GM03348 (cell line): ENCODE data around the gene CXXC5.
"Not testable (repeated sequence)": the region's sequence is repeated elsewhere in the genome, so short reads cannot be mapped to it uniquely, and the experiment has no call there.

ENCODE experiments used
- DNase-seq: peaks from one replicate; pipeline ENCODE4 v3.0.0; 2012; ENCODE audit warnings: low spot score

Gene CXXC5

GRCh38 chr5:139648205-139649081 lies at the start of gene CXXC5:
TSS of gene CXXC5 (plus strand) at chr5:139648349. CDS start at chr5:139680524, 32,175 bp downstream.
- DNase-seq: peak; percentile 96

GRCh38 chr5:139598601-139598965 lies 49.6 kb upstream of the CXXC5 start:
- DNase-seq: not testable (repeated sequence)

DNA sequence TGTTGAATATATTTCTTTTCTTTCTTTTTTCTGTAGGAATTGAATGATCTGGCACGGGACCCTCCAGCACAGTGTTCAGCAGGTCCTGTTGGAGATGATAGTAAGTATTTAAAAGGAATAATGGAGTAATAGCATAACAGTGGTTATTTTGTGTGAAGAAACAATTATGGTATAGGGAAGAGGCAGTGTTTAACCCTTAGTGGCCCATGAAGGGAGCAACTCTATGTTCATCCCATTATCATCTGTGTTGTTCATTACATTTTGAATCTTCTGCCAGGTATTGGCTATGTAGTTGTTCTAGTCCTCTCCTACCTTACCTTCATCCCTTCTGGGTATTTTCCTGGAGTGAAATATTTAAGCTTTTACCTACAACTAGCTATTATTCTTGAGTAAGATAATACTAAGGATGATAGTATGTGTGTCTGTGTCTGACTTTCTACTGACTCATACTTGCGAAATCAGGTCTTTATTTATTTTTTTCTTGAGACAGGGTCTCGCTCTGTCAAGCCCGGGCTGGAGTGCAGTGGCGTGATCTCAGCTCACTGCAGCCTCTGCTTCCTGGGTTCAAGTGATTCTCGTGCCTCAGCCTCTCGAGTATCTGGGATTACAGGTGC lies 47.7 kb upstream of the CXXC5 start:
- DNase-seq: peak; percentile 58

- no peak for DNase-seq
Observed at GRCh38 chr5:139601429-139601828, 46.7 kb upstream of the CXXC5 start.

DNA sequence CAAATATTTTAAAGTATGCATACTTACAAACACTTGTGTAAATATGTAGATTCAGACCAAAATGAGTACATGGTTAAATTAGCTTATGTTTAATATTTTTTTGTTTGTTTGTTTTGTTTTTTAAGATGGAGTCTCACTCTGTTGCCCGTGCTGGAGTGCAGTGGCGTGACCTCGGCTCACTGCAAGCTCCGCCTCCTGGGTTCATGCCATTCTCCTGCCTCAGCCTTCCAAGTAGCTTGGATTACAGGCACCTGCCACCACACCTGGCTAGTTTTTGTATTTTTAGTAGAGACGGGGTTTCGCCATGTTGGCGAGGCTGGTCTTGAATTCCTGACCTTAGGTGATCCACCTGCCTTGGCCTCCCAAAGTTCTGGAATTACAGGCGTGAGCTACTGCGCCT lies 46.2 kb upstream of the CXXC5 start:
- DNase-seq: not testable (repeated sequence)

DNA sequence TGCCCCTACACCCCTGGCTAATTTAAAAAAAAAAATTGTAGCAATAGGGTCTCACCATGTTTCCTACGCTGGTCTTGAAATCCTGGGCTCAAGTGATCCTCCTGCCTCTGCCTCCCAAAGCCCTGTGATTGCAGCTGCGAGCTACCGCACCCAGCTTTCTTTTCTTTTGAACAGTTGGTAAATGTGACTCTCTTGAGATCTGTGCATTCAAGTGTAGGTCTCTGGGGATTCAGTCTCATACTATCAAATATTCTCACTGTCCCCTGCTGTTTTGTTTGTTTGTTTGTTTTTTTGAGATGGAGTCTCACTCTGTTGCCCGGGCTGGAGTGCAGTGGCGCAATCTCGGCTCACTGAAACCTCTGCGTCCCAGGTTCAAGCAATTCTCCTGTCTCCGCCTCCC lies 42.3 kb upstream of the CXXC5 start:
- DNase-seq: no peak

DNA sequence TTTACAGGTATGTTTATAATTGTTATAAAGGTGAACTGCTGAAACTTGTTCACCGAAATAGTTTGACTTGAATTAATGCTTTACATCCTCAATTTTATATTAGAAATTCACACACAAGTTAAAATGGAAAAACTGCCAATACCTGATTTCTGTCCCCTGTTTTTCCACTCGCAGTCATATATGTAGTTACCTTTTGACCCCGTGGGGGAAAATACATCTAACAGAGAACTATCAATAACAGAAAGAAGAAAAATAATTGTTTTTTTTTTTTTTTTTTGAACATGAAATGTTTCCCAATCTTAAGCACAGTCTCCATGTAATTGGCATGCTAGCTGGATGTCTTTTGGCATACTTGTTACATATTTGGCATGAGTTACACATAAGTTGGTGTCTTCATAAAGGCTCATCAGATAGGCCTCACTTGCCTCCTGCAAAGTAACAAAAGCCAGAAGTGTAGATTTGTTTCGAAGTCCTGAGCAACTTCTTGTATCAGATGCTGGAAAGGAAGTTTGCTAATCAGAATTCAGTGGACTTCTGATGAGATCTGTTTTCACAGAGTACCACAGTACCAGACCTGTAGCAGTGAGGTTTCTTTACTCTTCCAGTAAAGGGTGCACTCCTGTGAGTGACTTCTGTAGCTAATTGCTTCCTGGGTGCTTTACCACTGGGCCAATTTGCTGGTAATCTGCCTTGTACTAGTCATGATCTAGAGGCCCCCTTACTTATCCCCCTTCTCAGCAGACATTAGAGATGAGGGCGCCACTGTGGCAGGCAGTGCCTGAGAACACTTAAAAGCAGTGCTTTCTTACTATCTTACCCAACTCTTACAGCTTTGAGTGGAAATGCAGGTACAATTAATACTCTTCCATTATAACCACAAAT lies 36.2 kb upstream of the CXXC5 start:
- DNase-seq: no peak

- DNase-seq: no peak
Observed at GRCh38 chr5:139619861-139620260, 28.3 kb upstream of the CXXC5 start.

DNA sequence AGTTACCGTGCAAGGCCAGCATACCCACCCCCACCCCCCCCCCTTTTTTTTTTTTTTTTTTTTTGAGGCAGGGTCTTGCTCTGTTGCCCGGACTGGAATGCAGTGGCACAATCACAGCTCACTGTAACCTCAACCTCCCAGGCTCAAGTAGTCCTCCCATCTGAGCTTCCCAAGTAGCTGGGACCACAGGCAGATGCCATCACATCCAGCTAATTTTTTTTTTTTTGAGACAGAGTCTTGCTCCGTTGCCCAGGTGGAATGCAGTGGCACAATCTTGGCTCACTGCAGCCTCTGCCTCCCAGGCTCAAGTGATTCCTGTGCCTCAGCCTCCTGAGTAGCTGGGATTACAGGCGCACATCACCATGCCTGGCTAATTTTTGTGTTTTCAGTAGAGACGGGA lies 22.8 kb upstream of the CXXC5 start:
- not testable (repeated sequence) for DNase-seq

DNA sequence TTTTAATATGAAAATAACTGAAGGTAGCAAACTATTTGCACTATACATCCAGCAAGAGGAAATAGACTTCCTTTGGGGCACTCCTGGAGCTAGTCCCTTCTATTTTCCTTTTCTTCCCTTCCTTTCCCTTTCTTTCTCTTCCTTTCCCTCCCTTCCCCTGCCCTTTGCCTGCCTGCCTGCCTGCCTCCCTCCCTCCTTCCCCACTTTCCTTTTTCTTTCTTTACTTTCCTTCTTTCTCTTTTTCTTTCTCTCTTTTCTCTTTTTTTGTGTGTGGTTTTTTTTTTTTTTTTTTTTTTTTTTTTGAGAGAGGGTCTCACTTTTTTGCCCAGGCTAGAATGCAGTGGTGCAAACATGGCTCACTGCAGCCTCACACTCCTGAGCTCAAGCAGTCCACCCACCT lies 17.3 kb upstream of the CXXC5 start:
- no peak for DNase-seq

DNA sequence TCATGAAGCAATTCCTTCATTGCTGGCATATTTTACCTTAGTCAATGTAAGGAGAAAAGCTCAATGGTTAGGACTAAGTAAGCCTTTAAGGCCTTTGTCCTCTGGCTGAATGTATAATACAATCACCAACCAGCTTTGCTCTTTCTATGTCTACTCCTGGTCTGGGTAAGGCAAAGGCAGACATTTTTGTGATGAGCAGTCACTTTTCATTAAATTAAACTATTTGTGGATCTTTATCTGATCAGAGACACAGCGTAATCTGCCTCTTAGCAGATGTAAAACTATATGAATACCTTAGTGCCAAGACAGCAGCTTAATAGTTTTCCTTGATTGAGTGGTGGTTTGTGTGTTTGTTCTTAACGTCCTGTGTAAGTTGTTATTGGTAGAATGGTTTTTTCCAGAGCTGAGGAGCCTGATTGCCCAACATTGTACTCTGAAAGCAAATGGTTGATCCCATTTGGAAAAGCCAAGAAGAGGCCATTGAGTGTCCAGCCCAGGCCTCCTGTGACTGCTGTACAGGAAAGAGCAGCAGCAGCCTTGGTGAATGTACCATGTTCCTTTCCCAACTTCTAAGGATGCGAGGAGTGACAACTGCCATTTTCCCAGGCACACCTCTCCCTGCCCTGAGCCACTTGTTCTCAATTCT lies 16.5 kb upstream of the CXXC5 start:
- DNase-seq: no peak

- DNase-seq: peak; percentile 84
Observed at GRCh38 chr5:139633295-139634027, 14.7 kb upstream of the CXXC5 start.

DNA sequence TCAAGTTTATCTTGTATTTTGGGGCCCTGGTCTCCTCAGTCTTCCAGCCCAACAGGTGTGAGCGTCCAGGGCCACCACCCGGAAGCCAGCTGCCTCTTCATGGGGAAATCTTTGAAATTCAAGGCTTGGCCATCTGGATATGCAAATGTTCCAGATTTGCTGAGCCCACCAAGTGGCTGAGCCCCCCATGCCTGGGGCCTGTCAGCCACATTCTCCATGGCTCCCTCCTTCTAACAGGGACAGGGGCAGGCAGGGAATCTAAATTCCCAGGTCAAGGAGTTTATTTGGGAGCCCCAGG lies 14.2 kb upstream of the CXXC5 start:
- DNase-seq: no peak

- no peak for DNase-seq
Observed at GRCh38 chr5:139634541-139634940, 13.6 kb upstream of the CXXC5 start.

DNA sequence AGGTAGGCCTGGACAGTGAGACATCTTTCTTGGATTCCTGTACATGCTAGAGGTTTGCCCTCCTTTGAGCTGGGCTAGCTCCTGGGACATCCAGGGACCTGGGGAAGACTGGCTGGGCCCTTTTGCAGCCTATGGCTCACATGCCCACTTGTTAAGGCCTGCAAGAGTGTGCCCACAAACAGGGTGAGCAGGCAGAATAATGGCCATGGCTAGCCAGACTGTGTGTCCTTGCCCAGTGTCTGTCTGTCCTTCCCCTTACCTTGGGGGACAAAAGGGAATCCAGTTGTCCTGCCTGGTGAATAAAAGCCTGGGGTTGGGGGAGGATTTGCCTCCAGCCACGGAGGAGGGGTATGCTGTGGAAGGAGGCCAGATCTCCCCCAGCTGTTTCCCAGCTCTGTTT lies 13.0 kb upstream of the CXXC5 start:
- DNase-seq: no peak

DNA sequence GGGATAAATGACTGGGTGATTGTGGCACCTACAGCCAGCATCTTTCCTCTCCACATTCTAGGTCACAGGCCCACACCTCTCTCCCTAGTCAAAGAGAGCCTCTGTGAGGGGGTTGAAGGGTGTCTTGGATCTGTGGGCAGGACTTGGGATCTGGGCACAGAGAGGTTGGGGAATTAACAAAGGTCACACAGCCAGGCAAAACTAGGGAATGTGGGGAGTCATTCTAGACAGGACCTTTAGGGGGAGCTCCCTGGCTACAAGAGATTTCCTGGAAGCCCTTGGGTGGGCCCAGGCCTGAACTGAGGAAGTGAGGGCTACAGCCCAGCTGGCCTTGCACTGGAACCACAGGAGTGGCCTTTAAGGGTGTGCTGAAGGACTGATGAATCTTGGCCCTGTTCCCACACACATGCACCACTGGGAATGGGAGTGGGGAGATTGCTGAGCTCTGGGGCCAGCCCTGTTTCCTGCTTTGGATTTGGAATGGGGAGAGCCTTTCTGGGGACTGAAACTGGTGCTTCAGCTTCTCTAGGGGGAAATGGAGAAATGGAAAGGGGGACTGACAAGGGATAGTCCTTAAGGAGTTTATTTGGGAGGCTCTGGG lies 12.4 kb upstream of the CXXC5 start:
- DNase-seq: peak; percentile 91

- DNase-seq: no peak
Observed at GRCh38 chr5:139636207-139636792, 11.8 kb upstream of the CXXC5 start.

- no peak for DNase-seq
Observed at GRCh38 chr5:139636975-139637408, 11.2 kb upstream of the CXXC5 start.

DNA sequence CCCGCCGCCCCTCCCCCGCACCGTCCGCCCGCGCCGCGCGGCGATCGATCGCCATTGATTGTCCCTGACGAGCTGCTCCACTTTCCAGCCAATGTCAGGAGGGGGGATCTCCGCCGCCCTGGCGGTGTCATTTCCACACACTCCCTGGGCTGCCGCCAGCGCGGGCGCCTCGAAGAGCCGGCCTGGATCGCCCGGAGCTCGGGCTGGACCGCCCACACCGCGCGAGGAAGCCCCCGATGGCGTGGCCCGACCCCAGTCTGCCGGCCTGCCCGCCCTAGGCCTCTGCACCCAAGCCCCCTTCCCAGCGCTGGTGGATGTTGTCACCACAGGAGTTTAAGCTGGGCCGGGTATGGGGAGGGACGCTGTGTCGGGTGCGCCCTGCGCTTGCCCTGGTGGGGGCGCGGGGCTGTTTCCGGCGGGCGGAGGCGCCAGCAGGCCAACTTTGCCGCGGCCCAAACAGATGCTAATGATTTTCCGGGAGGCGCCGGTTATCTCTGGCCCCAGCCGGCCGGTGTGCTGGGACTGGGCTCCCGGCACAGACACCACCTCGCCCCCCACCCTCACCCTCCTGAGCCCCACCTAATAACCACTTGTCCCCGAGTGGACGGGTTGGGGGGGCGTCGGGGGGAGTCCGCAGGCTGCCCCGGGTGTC lies 10.6 kb upstream of the CXXC5 start:
- peak; percentile 93 for DNase-seq

- DNase-seq: peak; percentile 92
Observed at GRCh38 chr5:139638090-139638735, 9.9 kb upstream of the CXXC5 start.
